SW 1271 (cell line): ENCODE data around the gene C10orf67.
"Not testable (repeated sequence)": the region's sequence is repeated elsewhere in the genome, so short reads cannot be mapped to it uniquely, and the experiment has no call there.

Source experiments
- DNase-seq, 2 experiments: peaks; one replicate each; lab custom pipeline; 2025; lab: John Stamatoyannopoulos, UW

The C10orf67 gene

GRCh38 chr10:23263441-23264164 is 81.0 kb downstream of the C10orf67 start:
- DNase-seq: no peak

- no peak for DNase-seq
Measured at GRCh38 chr10:23262928-23263327, 81.7 kb downstream of the C10orf67 start.

DNA sequence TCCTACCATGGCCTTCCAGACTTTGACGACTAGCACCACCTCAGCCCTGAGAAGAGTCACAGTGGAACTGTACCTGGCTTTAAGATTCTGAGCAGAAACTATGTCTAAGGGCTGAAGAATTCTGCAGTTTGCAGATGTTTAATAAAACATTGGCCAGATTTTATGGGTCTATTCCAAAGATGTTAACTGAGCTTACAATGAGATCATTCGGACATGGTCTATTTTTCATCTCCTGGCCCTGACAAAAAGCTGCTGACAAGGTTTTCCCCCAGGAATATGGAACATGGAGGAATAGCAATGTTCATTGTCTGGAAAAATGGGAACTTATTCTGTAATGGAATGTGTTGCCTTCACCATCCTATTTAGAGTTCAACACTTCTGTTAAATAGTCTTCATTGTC is 86.1 kb downstream of the C10orf67 start:
- no peak for DNase-seq

- DNase-seq: no peak
Measured at GRCh38 chr10:23253780-23254179, 90.8 kb downstream of the C10orf67 start.

- not testable (repeated sequence) for DNase-seq
Measured at GRCh38 chr10:23252859-23253258, 91.7 kb downstream of the C10orf67 start.

DNA sequence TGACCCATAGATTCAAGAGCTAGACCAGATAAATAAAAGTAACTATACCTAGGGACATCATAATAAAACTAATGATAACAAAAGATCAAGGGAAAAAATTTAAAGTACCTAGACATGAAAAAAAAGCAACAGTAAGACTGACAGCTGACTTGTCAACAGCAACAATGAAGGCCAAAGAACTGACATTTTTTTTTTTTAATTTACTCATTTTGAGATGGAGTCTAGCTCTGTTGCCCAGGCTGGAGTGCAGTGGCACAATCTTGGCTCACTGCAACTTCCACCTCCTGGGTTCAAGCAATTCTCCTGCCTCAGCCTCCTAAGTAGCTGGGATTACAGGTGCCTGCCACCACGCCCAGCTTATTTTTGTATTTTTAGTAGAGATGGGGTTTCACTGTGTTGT is 102.8 kb downstream of the C10orf67 start:
- DNase-seq: not testable (repeated sequence)

DNA sequence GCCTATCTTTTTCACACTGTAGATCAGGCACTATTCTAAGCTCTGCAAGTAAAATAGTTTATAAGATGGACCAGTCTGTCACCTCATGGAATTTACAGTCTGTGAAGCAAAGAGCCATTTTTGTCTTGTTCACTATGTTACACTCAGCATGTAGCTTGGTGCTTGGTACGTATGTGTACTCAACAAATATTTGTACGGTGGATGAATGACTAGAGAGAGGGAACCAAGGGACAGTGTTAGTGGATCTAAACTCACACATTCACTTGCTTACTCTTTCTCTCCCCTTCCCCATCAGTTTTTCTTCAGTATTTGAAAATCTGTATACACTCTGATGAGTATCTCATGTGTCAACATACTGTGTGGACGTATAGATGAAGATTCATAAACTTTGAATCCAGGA is 106.6 kb downstream of the C10orf67 start:
- DNase-seq: no peak

DNA sequence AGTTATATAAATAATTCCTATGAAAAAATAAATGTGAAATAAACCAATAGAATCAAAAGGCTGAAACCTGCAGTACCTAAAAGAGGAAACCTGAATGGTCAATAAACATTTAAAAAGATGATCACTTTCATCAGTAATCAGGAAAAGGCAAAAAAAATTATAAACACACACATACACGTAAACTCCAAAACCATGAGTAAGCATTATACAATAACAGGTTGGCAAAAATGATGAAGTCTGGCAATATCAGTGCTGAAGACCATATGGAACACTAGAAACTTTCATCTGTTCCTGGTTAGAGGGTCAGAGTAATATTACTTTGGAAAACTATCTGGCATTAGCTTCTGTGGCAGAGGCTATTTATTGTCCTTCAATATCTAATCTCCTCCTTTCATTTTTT is 114.0 kb downstream of the C10orf67 start:
- no peak for DNase-seq

DNA sequence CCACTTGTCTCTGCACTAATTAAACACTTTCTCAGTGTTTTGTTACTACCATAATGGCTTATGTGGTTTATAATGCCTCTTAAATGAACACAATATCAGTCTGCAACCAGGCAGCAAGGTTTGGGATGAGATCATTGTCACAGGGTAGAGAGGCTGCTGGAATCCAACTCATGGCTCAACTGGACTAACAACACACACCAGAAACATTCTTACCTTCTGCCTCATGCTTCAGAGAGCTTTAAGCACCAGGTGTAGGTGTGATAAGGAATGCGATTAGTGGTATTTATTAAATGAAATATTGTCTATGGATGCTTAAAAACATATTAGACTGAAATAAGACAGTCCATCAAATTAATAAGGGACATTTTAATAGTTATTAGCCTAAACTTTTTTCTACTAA is 127.1 kb downstream of the C10orf67 start:
- no peak for DNase-seq

GRCh38 chr10:23205972-23206642 is 138.5 kb downstream of the C10orf67 start:
- DNase-seq: no peak

DNA sequence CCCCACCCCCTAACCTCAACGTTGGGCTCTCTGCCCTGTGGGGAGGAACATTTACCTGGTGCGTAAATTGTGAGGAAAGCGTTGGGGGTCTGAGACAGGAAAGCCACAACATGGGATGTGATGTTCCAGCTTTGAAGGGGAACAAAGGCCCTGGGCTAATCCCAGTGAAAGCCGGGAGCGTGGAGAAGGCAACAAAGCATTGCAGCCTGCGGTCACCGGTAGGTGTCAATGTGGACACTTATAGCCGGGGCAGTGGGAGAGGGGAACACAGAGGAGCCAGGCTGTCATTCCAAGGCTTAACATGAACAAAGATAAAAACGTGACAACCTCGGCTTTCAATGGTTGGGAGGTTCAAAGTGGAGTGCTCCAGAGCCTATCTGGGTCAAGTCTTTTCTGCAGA is 139.8 kb downstream of the C10orf67 start:
- no peak for DNase-seq

DNA sequence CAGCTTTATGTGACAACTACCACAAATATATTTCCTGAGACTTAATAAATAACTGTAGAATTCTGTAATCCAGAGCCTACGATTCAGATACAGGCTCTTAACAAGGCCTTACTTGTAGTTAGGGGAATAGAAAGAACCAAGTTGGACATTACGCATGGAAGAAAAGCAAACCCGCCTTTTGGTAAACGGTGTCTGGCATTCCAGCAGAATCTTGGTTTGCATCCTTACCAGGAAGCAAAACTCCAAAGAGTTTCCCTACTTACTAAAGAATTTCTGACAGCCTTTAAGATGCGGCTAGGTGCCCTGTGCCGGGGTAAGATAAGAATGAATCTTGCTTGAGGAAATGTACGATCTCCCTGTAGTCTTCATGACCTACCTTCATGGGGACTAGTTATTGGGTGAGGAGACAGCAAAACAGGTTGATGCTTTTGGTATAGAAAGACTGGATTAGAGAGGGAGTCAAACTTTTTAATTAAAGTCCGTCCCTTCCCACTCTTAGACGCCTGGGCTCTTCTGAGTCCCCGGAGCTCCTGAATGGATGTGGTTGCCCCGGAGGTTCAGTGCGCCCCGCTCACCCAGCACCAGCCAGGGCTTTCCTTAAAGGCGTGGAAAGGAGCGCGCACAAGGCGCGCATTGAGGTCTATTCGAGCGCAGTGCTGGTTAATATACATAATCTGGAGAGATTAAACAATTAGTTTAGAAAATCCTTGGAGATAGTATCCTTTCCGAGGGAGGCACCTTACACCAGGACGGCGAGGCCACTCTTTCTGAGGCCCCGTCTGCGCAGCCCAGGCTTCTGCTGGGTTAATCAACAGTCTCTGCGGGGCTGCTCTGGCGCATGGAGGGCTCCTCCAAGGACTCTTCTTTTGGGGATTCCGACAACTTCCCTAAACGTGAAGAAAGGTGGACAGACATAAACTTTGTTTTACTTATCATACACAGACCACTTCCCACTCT is 140.9 kb downstream of the C10orf67 start:
- DNase-seq: no peak

GRCh38 chr10:23202779-23203178 is 141.8 kb downstream of the C10orf67 start:
- DNase-seq: no peak

- no peak for DNase-seq
Measured at GRCh38 chr10:23201837-23202236, 142.8 kb downstream of the C10orf67 start.

- no peak for DNase-seq
Measured at GRCh38 chr10:23200997-23201652, 143.5 kb downstream of the C10orf67 start.

- no peak for DNase-seq
Measured at GRCh38 chr10:23200586-23200985, 144.0 kb downstream of the C10orf67 start.

DNA sequence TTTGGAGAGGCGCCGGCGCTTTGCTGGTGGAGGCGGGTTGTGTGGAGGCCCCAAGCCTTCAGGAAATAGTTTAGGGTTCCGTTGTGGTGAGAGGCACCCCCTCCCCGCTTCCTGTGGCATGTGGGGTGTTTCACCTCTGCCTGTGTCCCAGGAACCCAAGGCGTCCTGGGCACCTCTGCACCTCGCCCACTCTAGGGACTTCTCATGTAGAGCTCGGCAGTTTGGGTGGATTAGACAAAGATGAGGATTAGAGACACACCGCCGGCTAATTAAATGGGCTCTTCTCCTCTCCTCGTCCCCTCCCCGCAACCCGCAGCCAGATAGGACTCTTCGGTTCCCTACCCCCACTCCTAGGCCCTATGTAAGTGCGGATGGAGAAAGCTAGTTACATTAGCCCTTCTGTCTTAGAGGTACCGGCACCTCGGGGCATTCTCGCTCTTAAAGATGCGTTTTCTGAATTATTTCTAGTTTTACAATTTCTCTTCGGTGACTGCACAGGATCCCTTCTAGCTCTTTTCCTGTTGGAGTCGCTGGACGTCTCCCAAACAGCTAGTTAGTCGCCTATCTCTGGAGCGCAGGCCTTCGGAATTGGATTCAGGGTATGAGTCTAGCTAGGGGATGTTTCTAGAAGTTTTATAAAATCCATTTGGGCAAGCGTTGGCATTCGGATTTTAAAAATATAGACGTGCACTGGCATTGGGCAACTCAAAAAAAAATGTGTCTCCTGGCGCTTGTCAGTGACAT is 144.7 kb downstream of the C10orf67 start:
- DNase-seq: no peak

DNA sequence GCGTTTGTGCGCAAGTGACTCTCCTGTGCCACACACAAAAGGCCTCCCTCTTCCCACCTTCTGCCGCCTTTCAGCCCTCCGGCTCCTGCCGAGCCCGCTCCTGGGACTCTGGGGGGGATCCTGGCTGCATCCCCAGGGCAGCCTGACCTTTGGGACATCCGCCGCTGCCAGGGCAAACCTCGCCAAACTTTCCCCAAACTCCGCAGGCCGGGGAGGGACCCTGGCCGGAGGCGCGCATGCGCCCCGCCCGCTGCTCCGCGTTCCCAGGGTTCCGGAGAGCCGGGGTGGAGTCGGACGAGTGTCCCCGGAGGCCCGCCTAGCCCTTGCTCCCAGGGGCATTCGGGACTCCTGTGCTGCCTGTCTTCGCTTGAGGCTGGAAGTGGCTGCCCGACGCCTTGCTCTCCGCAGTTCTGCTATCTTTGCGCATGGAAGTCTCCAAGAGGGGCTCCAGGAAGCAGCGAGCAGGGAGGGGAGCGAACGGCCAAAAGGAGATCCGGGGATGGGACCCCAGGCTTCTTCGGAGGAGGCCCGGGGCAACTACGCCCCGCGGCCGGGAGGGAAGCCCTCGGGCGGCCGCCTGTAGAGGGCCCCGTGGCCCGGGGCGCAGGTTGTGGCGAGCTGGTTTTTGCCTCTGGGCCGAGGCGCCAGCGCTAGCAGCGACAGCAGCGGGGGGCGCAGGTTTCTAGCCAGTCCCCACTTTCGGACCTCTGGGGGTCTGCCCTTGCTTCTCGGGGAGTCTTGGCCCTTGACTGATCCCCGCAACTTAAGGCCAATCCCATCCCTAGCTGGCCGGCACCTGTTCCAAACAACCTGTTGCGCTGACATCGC is 145.4 kb downstream of the C10orf67 start:
- DNase-seq: no peak

DNA sequence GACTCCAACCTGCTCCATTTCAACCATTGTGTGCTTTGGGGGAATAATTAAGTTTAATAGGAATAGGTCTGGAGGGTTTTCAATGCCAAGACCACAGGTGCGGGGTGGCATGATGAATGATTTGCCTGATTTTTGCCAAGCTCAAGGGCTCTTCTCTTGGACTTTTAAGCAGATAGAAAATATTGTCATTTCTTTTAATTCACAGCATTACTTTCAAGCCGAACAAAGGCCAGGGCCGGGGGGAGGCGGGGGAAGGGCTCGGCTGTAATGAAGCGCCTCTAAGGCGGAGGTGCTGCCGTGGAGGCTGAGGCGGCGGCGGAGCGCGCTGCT is 146.0 kb downstream of the C10orf67 start:
- no peak for DNase-seq

- DNase-seq: no peak
Measured at GRCh38 chr10:23197416-23197861, 147.2 kb downstream of the C10orf67 start.
